MM.1S (cell line): ENCODE data around the gene ATP2A2.

ENCODE experiments used
- DNase-seq: peaks from one replicate; pipeline ENCODE4 v3.0.0-alpha.2; 2015
- H2AFZ ChIP-seq: fragments of 300-600 bp; sonication (generic); 2 replicates; pipeline ENCODE4 v1.6.0; 2016; ENCODE audit warnings: antibody characterized with exemption, low read length
- H3F3A ChIP-seq: fragments of 300-600 bp; sonication (generic); 2 replicates; pipeline ENCODE4 v1.6.1; 2016; ENCODE audit warnings: mild to moderate bottlenecking, antibody characterized with exemption, low read length, moderate library complexity, mixed read lengths; ENCODE audit not compliant: insufficient read depth
- H3K27ac ChIP-seq: fragments of 300-600 bp; sonication (generic); 2 replicates; pipeline ENCODE4 v1.5.1; 2016; ENCODE audit warnings: mild to moderate bottlenecking, low read length
- H3K27me3 ChIP-seq: fragments of 300-600 bp; sonication (generic); replicated peaks from 2 replicates; pipeline ENCODE4 v1.6.0; 2016; ENCODE audit warnings: low read length; ENCODE audit not compliant: insufficient read depth
- H3K36me3 ChIP-seq: fragments of 300-600 bp; sonication (generic); replicated peaks from 2 replicates; pipeline ENCODE4 v1.6.1; 2016; ENCODE audit warnings: mild to moderate bottlenecking, low read length, mixed read lengths; ENCODE audit not compliant: insufficient read depth
- H3K4me1 ChIP-seq: fragments of 300-600 bp; sonication (generic); 2 replicates; pipeline ENCODE4 v1.6.1; 2016; ENCODE audit warnings: low read length, mixed read lengths
- H3K4me2 ChIP-seq: fragments of 300-600 bp; sonication (generic); 2 replicates; pipeline ENCODE4 v1.6.0; 2016; ENCODE audit warnings: low read depth, low read length
- H3K4me3 ChIP-seq: fragments of 300-600 bp; sonication (generic); 2 replicates; pipeline ENCODE4 v1.5.1; 2016; ENCODE audit warnings: low read length, mixed read lengths
- H3K79me2 ChIP-seq: fragments of 300-600 bp; sonication (generic); 2 replicates; pipeline ENCODE4 v1.6.1; 2016; ENCODE audit warnings: mixed run types, low read length, mixed read lengths
- H3K9ac ChIP-seq: fragments of 300-600 bp; sonication (generic); 2 replicates; pipeline ENCODE4 v1.6.1; 2016; ENCODE audit warnings: low read length, mixed read lengths
- H3K9me2 ChIP-seq: fragments of 300-600 bp; sonication (generic); replicated peaks from 2 replicates; pipeline ENCODE4 v1.6.1; 2016; ENCODE audit warnings: mild to moderate bottlenecking, low read length, mixed read lengths; ENCODE audit not compliant: insufficient read depth
- H3K9me3 ChIP-seq: fragments of 300-600 bp; sonication (generic); replicated peaks from 2 replicates; pipeline ENCODE4 v1.6.1; 2016; ENCODE audit warnings: mild to moderate bottlenecking, low read length, mixed read lengths; ENCODE audit not compliant: insufficient read depth
- H4K20me1 ChIP-seq: fragments of 300-600 bp; sonication (generic); 2 replicates; pipeline ENCODE4 v1.6.1; 2016; ENCODE audit warnings: mild to moderate bottlenecking, low read length, moderate library complexity, mixed read lengths; ENCODE audit not compliant: insufficient read depth
- EZH2 ChIP-seq: fragments of 300-600 bp; sonication (generic); optimal IDR thresholded peaks from 2 replicates; pipeline ENCODE3; 2017; ENCODE audit warnings: low read depth, mild to moderate bottlenecking, antibody characterized with exemption, low read length, mixed read lengths
- EZH2phosphoT487 ChIP-seq: fragments of 300-600 bp; sonication (generic); IDR thresholded peaks from 2 replicates; pipeline ENCODE4 v1.6.1; 2018; ENCODE audit warnings: antibody characterized with exemption, low read length
- TF ChIP-seq, protein P1 (sequence below): fragments of 300-600 bp; sonication (generic); IDR thresholded peaks from 2 replicates; pipeline ENCODE4 v1.5.1; 2016; ENCODE audit warnings: antibody characterized with exemption, low read length, mixed read lengths

The ATP2A2 gene

DNA sequence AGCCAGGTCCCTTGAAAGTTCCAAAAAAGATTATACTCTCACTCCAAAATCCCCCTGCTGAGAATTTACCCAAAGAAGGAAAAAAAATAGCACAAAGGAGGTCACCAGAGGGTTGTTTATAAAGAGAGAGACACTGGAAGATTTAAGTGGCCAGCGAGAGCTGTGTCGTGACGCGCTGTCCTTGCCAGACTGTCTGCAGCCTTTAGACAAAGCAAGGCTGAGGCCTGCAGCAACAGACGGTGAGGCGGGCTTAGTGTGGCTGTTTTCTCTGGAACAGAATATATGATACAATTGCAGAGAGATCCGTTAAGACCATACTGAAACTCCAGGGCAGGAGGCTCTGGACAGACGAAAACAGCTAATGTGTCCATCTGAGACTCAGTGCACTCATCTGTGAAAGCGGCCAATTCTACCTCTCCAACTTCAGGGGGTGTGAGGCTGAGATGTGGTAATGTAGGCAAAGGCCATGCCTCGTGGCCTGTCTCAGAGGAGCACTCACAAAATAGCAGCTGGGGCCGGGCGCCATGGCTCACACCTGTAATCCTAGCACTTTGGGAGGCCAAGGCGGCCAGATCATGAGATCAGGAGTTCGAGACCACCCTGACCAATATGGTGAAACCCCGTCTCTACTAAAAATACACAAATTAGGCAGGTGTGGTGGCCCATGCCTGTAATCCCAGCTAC lies 86.3 kb downstream of the ATP2A2 start:
- Histone ChIP-seq H3K27me3 (no peaks in the 10 kb centered on the region), H3K4me1 (no peaks in the 10 kb centered on the region), H3K27ac (no peak overlapping the region), H3K9me2 (no peaks in the 10 kb centered on the region), H3K36me3 (no peaks in the 10 kb centered on the region), H4K20me1 (no peaks in the 10 kb centered on the region), H3K4me3 (no peak overlapping the region), H2AFZ (no peak overlapping the region), H3K9me3 (no peaks in the 10 kb centered on the region), H3F3A (no peaks in the 10 kb centered on the region), H3K79me2 (no peaks in the 10 kb centered on the region), H3K9ac (no peak overlapping the region), H3K4me2 (no peak overlapping the region)
- TF ChIP-seq EZH2phosphoT487 (no peak), EZH2 (no peak)
- TF ChIP-seq, protein P1, sequence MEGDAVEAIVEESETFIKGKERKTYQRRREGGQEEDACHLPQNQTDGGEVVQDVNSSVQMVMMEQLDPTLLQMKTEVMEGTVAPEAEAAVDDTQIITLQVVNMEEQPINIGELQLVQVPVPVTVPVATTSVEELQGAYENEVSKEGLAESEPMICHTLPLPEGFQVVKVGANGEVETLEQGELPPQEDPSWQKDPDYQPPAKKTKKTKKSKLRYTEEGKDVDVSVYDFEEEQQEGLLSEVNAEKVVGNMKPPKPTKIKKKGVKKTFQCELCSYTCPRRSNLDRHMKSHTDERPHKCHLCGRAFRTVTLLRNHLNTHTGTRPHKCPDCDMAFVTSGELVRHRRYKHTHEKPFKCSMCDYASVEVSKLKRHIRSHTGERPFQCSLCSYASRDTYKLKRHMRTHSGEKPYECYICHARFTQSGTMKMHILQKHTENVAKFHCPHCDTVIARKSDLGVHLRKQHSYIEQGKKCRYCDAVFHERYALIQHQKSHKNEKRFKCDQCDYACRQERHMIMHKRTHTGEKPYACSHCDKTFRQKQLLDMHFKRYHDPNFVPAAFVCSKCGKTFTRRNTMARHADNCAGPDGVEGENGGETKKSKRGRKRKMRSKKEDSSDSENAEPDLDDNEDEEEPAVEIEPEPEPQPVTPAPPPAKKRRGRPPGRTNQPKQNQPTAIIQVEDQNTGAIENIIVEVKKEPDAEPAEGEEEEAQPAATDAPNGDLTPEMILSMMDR = no peak
- DNase-seq = no peak

DNA sequence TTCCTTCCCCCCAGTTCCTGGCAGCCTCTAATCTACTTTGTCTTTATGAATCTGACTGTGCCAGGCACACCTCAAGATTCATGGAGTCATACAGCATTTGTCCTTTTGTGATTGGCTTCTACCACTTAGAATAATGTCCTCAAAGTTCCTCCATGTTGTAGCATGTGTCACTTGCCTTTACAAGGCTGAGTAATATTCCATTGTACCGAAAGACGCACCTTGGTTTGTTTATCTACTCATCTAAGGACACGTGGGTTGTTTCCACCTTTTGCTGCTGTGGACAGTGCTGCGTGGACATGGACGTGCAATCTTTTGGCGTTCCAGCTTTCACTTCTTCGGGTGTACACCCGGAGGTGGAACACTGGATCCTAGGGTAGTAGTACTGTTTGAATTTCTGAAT lies 88.9 kb downstream of the ATP2A2 start:
- H3K9me2 ChIP-seq = no peaks in the 10 kb centered on the region
- no peak overlapping the region for H3K27ac ChIP-seq
- H3K4me3 ChIP-seq = no peak overlapping the region
- H3K4me1 ChIP-seq = no peaks in the 10 kb centered on the region
- no peaks in the 10 kb centered on the region for H3K9me3 ChIP-seq
- H3K4me2 ChIP-seq = no peak overlapping the region
- no peak for DNase-seq
- H3F3A ChIP-seq = no peaks in the 10 kb centered on the region
- TF ChIP-seq EZH2phosphoT487 (no peak), EZH2 (no peak)
- TF ChIP-seq, protein P1 = no peak
- no peaks in the 10 kb centered on the region for H4K20me1 ChIP-seq
- H3K27me3 ChIP-seq = no peaks in the 10 kb centered on the region
- no peak overlapping the region for H2AFZ ChIP-seq
- H3K36me3 ChIP-seq = no peaks in the 10 kb centered on the region
- H3K9ac ChIP-seq = no peak overlapping the region
- no peaks in the 10 kb centered on the region for H3K79me2 ChIP-seq

DNA sequence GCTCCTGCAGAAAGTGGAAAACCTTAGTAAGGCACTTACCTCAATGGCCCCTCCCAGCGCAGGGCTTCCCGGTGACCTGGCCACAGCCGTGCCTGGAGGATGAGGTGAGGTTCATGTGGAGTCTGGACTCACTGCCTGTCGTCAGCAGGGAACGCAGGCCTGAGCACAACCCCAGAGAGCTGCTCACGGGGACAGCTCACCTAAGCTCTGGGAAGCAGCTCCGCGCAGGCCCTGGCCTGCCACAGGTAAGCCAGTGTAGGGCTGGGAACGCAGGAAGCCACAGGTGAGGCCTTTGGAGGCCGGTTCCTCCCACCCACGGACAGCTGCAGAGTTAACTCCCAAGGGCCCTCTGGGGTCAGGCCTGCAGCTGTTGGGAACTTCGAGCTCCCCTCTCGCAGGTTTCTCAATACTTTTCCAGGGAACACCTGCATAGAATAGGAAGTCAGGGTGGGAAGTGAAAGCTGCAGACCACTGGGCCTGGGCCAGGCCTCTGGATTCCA lies 89.7 kb downstream of the ATP2A2 start:
- no peak overlapping the region for H3K27ac ChIP-seq
- no peaks in the 10 kb centered on the region for H3K79me2 ChIP-seq
- H3K4me1 ChIP-seq = no peaks in the 10 kb centered on the region
- H3K4me3 ChIP-seq = no peak overlapping the region
- no peak overlapping the region for H3K4me2 ChIP-seq
- H3K9me3 ChIP-seq = no peaks in the 10 kb centered on the region
- no peaks in the 10 kb centered on the region for H3K36me3 ChIP-seq
- TF ChIP-seq, protein P1 = no peak
- TF ChIP-seq EZH2 = no peak
- no peak for TF ChIP-seq EZH2phosphoT487
- no peaks in the 10 kb centered on the region for H3K27me3 ChIP-seq
- no peak overlapping the region for H2AFZ ChIP-seq
- no peaks in the 10 kb centered on the region for H3K9me2 ChIP-seq
- no peak overlapping the region for H3K9ac ChIP-seq
- no peaks in the 10 kb centered on the region for H4K20me1 ChIP-seq
- DNase-seq = no peak
- H3F3A ChIP-seq = no peaks in the 10 kb centered on the region
